ENCODE data around the gene OTX2. TPM values are rescaled to one million over a fixed set of nuclear protein-coding genes. Genes with fewer than 3 reads are reported as not detected.
A peak's percentile ranks its signal among the peaks of the same experiment; 100 is the strongest.

The OTX2 gene
- total RNA-seq, 1 donor from 2014 or later = not detected

DNA sequence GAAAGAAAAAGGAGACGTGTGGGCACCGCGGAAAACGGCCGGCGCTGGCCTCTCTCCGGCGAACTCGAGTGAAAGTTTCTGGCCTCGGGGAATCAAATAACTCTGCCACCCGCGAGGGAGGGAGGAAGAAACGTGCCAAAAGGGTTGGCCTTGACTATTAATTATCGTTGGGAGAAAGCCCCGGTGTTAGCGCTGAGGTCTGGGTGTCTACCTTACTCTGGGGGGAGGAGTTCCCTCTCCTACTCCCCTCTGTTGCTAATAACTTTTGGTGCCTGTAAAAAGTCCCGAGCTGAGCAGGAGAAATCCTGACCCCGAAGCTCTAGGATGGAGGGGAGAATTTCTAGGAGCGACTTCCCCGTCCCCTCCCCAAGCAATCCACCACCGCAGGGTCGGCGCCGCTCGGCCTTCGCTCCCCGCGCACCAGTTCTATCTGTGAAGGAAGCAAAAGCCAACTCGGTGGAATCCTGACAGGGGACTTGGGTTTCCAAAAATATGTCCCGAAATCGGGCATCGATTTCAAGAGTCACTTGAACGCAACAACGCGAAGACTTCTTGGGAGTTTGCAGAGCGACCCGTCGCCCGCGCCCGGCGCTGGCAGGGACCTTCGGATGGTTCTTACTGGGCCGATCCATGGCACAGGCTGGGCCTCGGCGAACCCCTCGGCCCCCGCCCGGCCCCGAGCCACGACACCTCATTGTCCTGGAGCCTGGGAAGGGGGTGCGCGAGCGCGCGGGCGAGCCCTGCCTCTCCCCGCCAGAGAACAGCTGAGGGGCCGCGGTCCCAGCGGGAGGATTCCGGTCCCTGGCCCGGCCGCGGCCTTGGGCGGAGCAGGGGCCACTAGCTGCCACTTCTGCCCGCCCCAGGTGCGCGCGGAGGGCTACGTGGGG, 1.7 kb downstream of the OTX2 start:
- H3K36me3 Mint-ChIP-seq (ENCODE audit: low read depth) = peaks cover 18% of the 10 kb centered on the region
- peaks cover 9% of the 10 kb centered on the region for H3K4me1 Mint-ChIP-seq
- peaks cover 82% of the 10 kb centered on the region for H3K27me3 Mint-ChIP-seq
- intact Hi-C loops (cut with micrococcal nuclease) = no loop called here
- peaks cover 44% of the 10 kb centered on the region for H3K9me3 Mint-ChIP-seq
- peak overlapping the region; percentile 72 for H3K27ac Mint-ChIP-seq
- H3K4me3 Mint-ChIP-seq = no peak overlapping the region
- no peak for DNase-seq

DNA sequence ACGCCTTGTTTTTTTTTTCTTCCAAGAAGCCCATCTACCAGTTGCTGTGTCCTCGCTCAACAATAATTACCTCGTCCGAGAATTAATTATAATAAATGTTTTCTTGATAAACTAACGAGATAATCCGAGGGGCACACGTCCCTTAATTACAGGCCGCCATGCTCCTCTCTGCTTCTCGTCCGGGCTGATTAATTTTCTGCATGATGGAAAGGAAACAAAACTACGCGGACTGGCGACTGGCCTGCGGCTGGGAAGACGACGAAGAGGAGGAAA, 2.2 kb downstream of the OTX2 start:
- peaks cover 80% of the 10 kb centered on the region for H3K27me3 Mint-ChIP-seq
- H3K4me3 Mint-ChIP-seq = no peak overlapping the region
- DNase-seq = no peak
- H3K27ac Mint-ChIP-seq = peak overlapping the region; percentile 72
- peaks cover 9% of the 10 kb centered on the region for H3K4me1 Mint-ChIP-seq
- H3K36me3 Mint-ChIP-seq (ENCODE audit: low read depth) = peaks cover 18% of the 10 kb centered on the region
- H3K9me3 Mint-ChIP-seq = peaks cover 44% of the 10 kb centered on the region
- intact Hi-C loops (cut with micrococcal nuclease) = no loop called here

DNA sequence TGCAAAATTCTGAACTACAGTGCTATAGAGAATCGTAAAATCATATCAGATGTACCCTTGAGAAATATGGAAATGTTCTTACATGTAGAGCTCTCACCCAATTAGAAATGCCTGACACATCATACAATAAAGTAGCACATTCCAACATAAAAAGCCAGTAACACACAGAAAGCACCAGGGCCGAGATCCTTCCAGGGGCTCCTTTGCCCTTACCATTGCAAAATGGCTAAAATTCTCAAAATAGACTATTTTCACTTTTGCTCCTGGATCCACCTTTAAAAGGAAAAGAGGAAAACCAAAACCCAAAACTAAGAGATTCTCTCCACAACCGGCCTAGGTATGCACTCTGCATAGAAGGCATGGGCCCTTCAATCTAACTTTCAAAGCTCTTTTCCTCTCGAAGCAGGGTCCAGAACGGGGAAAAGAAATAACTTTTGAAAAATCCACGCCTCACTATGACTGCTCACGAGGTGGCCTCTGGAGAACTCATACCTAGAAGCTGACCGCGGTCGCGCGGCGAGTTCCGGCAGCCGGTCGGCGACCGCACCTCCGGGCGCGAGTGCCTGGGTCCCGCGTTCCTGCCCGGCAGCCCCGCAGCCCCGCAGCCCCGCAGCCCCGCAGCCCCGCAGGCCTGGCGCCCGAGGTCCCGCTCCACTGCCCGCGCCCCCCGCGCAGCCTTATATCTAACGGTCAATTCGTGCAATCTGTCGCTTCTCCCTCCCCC, 2.7 kb downstream of the OTX2 start:
- H3K27ac Mint-ChIP-seq = peak overlapping the region; percentile 7

DNA sequence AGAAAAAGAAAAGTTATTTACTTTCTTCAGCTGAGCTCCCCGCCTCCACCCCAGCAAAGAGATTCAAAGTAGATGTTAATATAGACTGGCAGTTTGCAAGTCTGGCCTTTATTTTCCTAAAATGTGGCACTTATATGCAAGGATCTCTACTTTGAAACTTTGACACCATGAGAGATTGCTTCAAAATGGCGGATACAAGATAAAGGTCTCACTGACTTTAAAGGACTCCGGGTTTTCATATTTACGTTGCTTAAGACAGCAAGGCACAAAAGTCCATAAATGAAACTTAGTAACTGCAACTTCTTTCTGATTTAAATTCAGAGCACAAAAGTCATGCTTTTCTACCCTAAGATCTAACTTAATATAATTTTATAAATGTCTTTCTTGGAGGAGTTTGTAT, 3.5 kb downstream of the OTX2 start:
- peaks cover 15% of the 10 kb centered on the region for H3K36me3 Mint-ChIP-seq (ENCODE audit: low read depth)

More for the DNA sequence above, 2.7 kb downstream of the OTX2 start:
- Mint-ChIP-seq H3K4me3 (no peak overlapping the region), H3K4me1 (peaks cover 9% of the 10 kb centered on the region), H3K9me3 (peaks cover 41% of the 10 kb centered on the region), H3K36me3 (ENCODE audit: low read depth) (peaks cover 16% of the 10 kb centered on the region), H3K27me3 (peaks cover 78% of the 10 kb centered on the region)
- intact Hi-C loops (cut with micrococcal nuclease) = no loop called here
- DNase-seq = no peak

DNA sequence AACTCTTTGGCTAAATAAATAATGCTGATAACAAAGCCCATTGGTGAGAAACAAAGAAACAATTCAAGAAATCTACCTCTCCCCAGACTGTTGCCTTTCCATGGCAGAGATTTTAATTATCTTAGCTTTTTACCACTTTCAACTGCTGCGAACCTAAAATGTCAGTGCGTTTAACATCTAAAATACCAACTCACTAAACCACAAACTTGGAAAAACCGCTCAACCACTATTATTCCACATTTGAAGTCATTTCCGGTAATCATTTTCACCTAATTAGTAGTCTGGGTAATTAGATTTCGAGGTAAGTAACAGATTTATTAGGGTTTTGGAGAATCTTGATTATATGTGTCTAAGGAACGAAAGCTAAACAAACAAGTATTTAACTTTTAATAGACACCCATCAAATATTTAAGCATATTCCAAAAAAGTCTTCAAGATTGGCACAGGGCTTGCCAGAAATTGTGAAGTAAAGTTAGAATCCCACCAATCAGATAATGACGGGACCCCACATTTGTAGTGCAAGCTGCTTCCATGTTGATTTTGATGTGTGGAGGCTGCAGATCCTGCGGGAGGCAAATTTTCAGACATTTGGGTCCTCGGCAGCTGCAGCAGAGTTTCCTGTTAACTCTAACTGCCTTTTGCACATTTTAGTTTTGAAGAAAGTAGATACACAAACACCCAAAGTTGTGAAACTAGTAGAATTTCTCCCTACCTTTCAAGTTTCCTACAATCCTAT, 4.1 kb downstream of the OTX2 start:
- peak; percentile 13 for DNase-seq
- H3K36me3 Mint-ChIP-seq (ENCODE audit: low read depth) = peaks cover 15% of the 10 kb centered on the region
- H3K27ac Mint-ChIP-seq = no peak overlapping the region
- no peak overlapping the region for H3K4me3 Mint-ChIP-seq
- intact Hi-C loops (cut with micrococcal nuclease) = no loop called here
- H3K27me3 Mint-ChIP-seq = peaks cover 85% of the 10 kb centered on the region
- H3K4me1 Mint-ChIP-seq = peaks cover 9% of the 10 kb centered on the region
- peaks cover 40% of the 10 kb centered on the region for H3K9me3 Mint-ChIP-seq

More for the DNA sequence above, 3.5 kb downstream of the OTX2 start:
- DNase-seq = no peak
- Mint-ChIP-seq H3K4me3 (no peak overlapping the region), H3K27ac (no peak overlapping the region), H3K27me3 (peaks cover 82% of the 10 kb centered on the region), H3K4me1 (peaks cover 9% of the 10 kb centered on the region), H3K9me3 (peaks cover 41% of the 10 kb centered on the region)
- intact Hi-C loops (cut with micrococcal nuclease) = no loop called here

DNA sequence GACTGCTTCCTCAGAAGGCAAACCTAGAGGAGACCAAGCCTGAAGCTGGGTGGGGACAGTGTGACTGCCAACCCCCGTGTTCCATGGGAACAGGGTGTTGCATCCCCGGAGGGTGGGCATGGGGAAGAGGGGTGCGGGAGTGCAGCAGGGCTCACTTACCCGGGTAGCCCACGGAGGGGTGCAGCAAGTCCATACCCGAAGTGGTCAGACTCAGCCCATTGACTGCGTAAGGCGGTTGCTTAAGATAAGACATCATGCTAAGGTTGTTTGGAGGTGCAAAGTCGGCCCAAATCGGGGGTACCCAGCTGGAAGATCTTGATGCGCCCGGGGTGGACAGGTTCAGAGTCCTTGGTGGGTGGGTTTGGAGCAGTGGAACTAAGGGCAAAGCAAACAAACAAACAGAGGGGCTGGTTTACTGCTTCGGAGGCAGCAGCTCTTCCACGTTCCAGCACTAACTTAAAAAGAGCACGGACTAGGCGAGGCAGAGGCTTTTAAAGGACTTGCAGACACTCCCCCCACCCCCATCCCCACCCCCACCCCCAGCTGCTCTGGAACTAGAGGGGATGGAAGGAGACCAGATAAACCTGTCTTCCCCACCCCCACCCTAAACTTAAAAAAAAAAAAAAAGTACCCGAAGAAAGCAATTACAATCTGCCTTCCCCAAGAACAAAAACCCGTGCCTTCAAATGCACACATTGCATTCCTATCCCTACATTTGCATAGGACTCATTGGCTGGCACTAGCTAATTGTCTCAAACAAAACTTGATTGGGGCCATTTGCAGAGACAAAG, 4.9 kb downstream of the OTX2 start:
- H3K9me3 Mint-ChIP-seq = peaks cover 38% of the 10 kb centered on the region
- H3K4me1 Mint-ChIP-seq = peaks cover 6% of the 10 kb centered on the region
- H3K4me3 Mint-ChIP-seq = no peak overlapping the region
- DNase-seq = peak; percentile 43
- H3K36me3 Mint-ChIP-seq (ENCODE audit: low read depth) = peaks cover 13% of the 10 kb centered on the region
- intact Hi-C loops (cut with micrococcal nuclease) = no loop called here
- peaks cover 84% of the 10 kb centered on the region for H3K27me3 Mint-ChIP-seq
- no peak overlapping the region for H3K27ac Mint-ChIP-seq

DNA sequence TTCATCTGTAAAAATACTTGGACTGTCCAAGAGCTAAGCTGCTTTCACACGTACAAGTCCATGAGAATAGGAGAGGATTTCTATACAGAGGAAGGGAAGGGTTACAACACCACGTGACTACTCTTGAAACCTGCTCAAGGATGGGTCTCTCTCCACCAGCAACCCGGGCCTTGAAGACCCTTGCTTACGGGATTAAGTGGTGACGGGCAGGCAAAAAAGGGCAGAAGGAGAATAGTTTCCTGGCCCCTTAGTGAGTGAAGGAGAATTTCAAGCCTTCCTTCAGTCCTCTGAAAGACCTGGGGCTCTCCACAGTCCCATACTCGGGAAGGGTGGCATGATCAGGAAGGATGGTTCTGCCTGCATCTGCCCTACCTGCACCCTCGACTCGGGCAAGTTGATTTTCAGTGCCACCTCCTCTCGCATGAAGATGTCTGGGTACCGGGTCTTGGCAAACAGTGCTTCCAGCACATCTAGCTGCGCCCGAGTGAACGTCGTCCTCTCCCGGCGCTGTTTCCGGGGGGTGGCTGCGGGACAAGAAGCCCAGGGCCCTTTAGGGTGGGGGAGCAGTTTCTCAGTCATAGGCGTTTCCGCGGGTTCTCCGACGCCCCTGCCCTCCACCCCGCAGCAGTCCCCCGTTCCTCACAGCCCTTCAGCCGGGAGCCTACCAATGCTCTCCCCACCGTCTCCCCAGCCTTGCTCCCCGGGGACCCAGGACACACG, 6.3 kb downstream of the OTX2 start:
- H3K4me1 Mint-ChIP-seq = peaks cover 2% of the 10 kb centered on the region
- peaks cover 32% of the 10 kb centered on the region for H3K9me3 Mint-ChIP-seq
- peak; percentile 48 for DNase-seq
- intact Hi-C loops (cut with micrococcal nuclease) = no loop called here
- peaks cover 8% of the 10 kb centered on the region for H3K36me3 Mint-ChIP-seq (ENCODE audit: low read depth)
- H3K27ac Mint-ChIP-seq = no peak overlapping the region
- peaks cover 86% of the 10 kb centered on the region for H3K27me3 Mint-ChIP-seq
- H3K4me3 Mint-ChIP-seq = no peak overlapping the region

DNA sequence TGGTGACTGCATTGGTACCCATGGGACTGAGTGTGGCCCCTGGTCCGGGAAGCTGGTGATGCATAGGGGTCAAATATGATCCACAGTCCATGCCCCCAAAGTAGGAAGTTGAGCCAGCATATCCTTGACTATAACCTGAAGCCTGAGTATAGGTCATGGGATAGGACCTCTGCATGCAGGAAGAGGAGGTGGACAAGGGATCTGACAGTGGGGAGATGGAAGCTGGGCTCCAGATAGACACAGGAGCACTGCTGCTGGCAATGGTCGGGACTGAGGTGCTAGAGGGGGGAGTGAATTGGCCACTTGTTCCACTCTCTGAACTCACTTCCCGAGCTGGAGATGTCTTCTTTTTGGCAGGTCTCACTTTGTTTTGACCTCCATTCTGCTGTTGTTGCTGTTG, 8.4 kb downstream of the OTX2 start:
- no peak overlapping the region for H3K4me3 Mint-ChIP-seq
- peaks cover 2% of the 10 kb centered on the region for H3K36me3 Mint-ChIP-seq (ENCODE audit: low read depth)
- no peak for DNase-seq
- no peak overlapping the region for H3K27ac Mint-ChIP-seq
- intact Hi-C loops (cut with micrococcal nuclease) = no loop called here
- H3K4me1 Mint-ChIP-seq = peaks cover 3% of the 10 kb centered on the region
- H3K27me3 Mint-ChIP-seq = peaks cover 80% of the 10 kb centered on the region
- H3K9me3 Mint-ChIP-seq = peaks cover 28% of the 10 kb centered on the region

DNA sequence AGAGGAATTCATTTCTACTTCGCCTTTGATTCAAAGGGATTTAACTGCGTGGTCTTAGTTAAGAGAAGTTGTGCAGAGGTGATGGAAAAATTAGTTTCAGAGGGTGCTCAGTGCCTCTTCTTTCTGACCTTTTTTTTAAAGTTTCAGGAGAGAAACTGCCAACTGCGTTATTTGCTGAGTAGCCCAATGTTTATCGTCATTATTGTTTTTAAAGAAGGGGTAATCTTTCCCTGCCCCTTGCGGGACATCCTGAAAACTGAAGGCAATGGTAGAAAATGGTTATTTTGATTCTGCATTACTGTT, 11.0 kb downstream of the OTX2 start:
- DNase-seq = no peak
- Mint-ChIP-seq H3K9me3 (peaks cover 9% of the 10 kb centered on the region), H3K4me1 (peaks cover 2% of the 10 kb centered on the region), H3K4me3 (no peak overlapping the region), H3K27me3 (peaks cover 76% of the 10 kb centered on the region), H3K36me3 (ENCODE audit: low read depth) (peaks cover 2% of the 10 kb centered on the region), H3K27ac (no peak overlapping the region)
- intact Hi-C loops (cut with micrococcal nuclease) = no loop called here

DNA sequence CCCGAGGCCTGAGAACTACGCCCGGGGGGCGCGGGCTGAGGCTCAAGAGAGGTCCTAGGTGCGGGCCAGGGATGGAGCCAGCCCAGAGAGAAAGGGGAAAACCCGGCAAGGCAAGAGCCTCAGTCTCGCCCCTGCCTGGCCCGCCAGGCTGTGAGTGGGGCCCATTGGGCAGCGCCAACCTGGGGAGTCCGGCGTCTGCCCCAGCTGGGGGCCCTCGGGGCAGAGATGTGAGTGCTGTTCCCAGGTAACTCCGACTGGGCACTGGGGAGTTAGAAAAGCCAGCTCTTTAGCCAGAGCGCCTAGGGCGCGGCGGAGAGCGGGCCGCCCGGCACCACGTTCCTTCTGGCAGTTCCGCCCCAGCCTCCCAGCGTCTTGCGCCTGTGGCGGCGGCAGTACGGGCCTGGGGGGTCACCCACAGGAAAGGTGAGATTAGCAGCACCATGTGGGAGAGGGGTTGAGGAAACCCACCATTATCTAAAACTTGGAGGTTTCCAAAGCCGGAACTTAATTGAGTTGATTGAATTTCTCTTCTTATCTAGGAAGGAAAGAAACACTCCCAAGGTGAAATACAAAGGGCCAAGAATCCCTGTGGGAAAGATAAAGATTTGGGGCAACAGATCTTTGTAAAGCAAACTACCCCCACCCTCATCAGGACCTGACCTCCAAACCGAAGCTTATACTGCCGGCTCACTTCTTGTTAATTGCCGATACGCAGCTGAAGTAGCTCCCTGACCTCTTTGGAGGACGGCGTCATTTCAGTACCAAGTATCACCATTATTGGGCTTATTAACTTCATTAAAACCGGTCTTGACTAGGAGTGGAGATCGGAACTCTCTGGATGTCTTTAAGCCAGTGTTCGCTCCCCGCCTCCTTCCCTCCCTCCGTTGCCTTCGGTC, 11.6 kb downstream of the OTX2 start:
- peaks cover 5% of the 10 kb centered on the region for H3K9me3 Mint-ChIP-seq

DNA sequence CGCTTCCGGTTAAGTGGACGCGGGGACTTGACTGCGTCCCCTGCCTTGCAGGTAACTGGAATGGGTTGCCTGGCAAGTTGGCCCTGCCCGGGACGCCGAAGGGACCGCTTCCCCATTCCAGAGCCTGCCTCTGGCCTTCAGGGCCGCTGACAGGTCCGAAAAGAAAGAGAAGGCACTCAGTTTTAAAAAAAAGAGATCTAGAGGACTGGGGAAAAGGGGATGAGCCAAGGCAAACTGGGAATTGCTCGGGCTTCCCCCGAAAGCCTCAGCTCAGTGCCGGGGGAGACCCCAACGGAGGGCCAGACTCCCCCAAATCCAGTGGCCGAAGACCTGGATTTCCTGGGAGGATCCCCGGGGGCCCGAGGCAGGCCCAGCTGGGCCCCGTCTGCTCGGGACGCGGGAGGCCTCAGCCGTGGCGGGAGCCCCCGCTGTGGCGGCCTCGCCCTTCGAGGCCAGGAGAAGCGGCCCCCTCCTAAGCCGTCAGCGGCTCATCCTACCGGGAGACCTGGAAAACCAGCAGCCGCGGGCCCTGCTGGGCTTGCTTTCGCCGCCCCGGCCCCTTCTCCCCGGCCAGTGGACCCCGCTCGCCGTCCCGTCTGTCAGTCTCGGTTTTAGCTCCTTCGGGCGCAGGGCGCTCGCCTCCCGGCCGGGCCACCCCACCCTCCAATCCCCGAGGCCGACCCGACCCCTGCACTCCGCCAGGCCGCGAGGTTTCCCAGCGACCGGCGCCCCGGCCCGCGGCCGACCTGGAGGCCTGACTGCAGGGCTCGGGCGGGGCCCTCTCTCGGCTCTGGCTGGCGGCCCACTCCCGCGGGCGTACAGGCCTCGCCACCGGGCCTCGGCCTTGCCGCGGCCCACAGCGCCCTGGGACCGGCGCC, 12.5 kb downstream of the OTX2 start:
- Mint-ChIP-seq H3K27ac (no peak overlapping the region), H3K4me1 (peaks cover 2% of the 10 kb centered on the region), H3K4me3 (no peak overlapping the region), H3K36me3 (ENCODE audit: low read depth) (peaks cover 2% of the 10 kb centered on the region), H3K27me3 (peaks cover 75% of the 10 kb centered on the region), H3K9me3 (peaks cover 11% of the 10 kb centered on the region)
- intact Hi-C loops (cut with micrococcal nuclease) = loop anchor here (2.0 kb wide), 1 partner anchor 13 kb away; the partner anchor contains the start of gene OTX2
- no peak for DNase-seq

More for the DNA sequence above, 11.6 kb downstream of the OTX2 start:
- no peak for DNase-seq
- Mint-ChIP-seq H3K4me3 (no peak overlapping the region), H3K27me3 (peaks cover 74% of the 10 kb centered on the region), H3K36me3 (ENCODE audit: low read depth) (peaks cover 2% of the 10 kb centered on the region), H3K27ac (no peak overlapping the region), H3K4me1 (peaks cover 2% of the 10 kb centered on the region)
- intact Hi-C loops (cut with micrococcal nuclease) = no loop called here

Data from activated CD4-positive, alpha-beta T cell treated with anti-CD3 and anti-CD28 coated beads, Interleukin-2, amount 10 ng/mL, durations not matched to agents 24 days and 14 days (primary cell).